Breast epithelium (tissue), 4 donors: Measurements from ENCODE around the gene DCAF10. TPM values are rescaled to one million over a fixed set of nuclear protein-coding genes. Genes with fewer than 3 reads are reported as not detected.
"Not testable (repeated sequence)": the region's sequence is repeated elsewhere in the genome, so short reads cannot be mapped to it uniquely, and the experiment has no call there.

ENCODE experiments used
- DNase-seq, 2 donors: peaks; one replicate each; pipeline ENCODE4 v3.0.0-alpha.2; 2019; ENCODE audit warnings: low spot score in 2 of 2
- H3K27ac ChIP-seq, 2 donors: fragments of 200-600 bp; sonication (generic) in 1 of 2; one replicate each; pipeline ENCODE4 v1.5.1; 2016 to 2019; ENCODE audit warnings: mild to moderate bottlenecking in 1 of 2
- H3K27me3 ChIP-seq, 2 donors: fragments of 200-600 bp; sonication (generic) in 1 of 2; one replicate each; pipeline versions ENCODE4 v1.5.1 to v1.6.0; 2017 to 2019; ENCODE audit warnings: control low read depth in 1 of 2, mild to moderate bottlenecking in 1 of 2
- H3K36me3 ChIP-seq: fragments of 200-600 bp; one replicate; pipeline ENCODE4 v1.5.1; 2019
- H3K4me1 ChIP-seq, 2 donors: fragments of 200-600 bp; sonication (generic); one replicate each; pipeline ENCODE4 v1.5.1; 2016 to 2019; ENCODE audit warnings: control low read depth in 1 of 2
- H3K4me3 ChIP-seq, 3 donors: fragments of 200-600 bp; sonication (generic); 1 replicate in 2 of 3; 2 replicates in 1 of 3; pipeline ENCODE4 v1.5.1; 2016 to 2019; ENCODE audit warnings: mild to moderate bottlenecking in 3 of 3, moderate library complexity in 2 of 3
- H3K9me3 ChIP-seq, 2 donors: fragments of 200-600 bp; sonication (generic) in 1 of 2; one replicate each; pipeline ENCODE4 v1.5.1; 2016 to 2019; ENCODE audit warnings: control low read depth in 1 of 2
- CTCF ChIP-seq, 3 donors: fragments of 450-650 bp; IDR thresholded peaks; one replicate each; pipeline ENCODE4 v1.5.1; 2016 to 2017; ENCODE audit warnings: antibody characterized with exemption in 3 of 3, mild to moderate bottlenecking in 3 of 3, moderate library complexity in 3 of 3
- POLR2A ChIP-seq: fragments of 450-650 bp; IDR thresholded peaks from one replicate; pipeline ENCODE4 v1.6.1; 2016; ENCODE audit warnings: antibody characterized with exemption, mild to moderate bottlenecking, moderate library complexity
- POLR2AphosphoS5 ChIP-seq, 3 donors: sonication (generic); formaldehyde crosslinking; IDR thresholded peaks; one replicate each; pipeline ENCODE4 v1.6.1; 2017; ENCODE audit warnings: antibody characterized with exemption in 3 of 3
- intact Hi-C: fragments of 100-400 bp; cut with DNase I; formaldehyde crosslinking; loops from one replicate; pipeline ENCODE4 v1.15.1; 2023; ENCODE audit warnings: low total_unique reads
- total RNA-seq, 3 donors: library from RNA; depleted of rRNA; stranded (reverse); fragments of >200 nt; gene quantifications; one replicate each; pipeline ENCODE4 v1.1.0, GENCODE V29; 2016

Gene DCAF10
- total RNA-seq, 3 donors from 2014 or later: 29.8 to 44.8 (median 38.7) TPM

- H3K36me3 ChIP-seq: no peaks in the 10 kb centered on the region
- peak within 1 kb of the TSS; percentile 91 to 92 for H3K27ac ChIP-seq
- H3K4me1 ChIP-seq: peaks cover 0 to 7% of the 10 kb centered on the region in 2 donors
- H3K9me3 ChIP-seq: no peaks in the 10 kb centered on the region
- peak within 1 kb of the TSS; percentile 62 to 87 (median 78) for H3K4me3 ChIP-seq
- DNase-seq: peak in 1 of 2 donors; percentile 26
- TF ChIP-seq CTCF (IDR thresholded peaks at IDR 0.05): no peak
- no peak for TF ChIP-seq POLR2AphosphoS5 (IDR thresholded peaks at IDR 0.05)
- TF ChIP-seq POLR2A: no peak
- no peaks in the 10 kb centered on the region for H3K27me3 ChIP-seq
- intact Hi-C loops: no loop called here
Observed at GRCh38 chr9:37753489-37754190, 47.0 kb upstream of the DCAF10 start, which contains the start of gene TRMT10B. TRMT10B (plus strand) TSS chr9:37753805; CDS start chr9:37761932, 8,127 bp downstream.

GRCh38 chr9:37758747-37759146 is 41.9 kb upstream of the DCAF10 start:
- Histone ChIP-seq H3K4me1 (peaks cover 0 to 7% of the 10 kb centered on the region in 2 donors), H3K27me3 (no peaks in the 10 kb centered on the region), H3K9me3 (no peaks in the 10 kb centered on the region), H3K36me3 (no peaks in the 10 kb centered on the region), H3K4me3 (no peak overlapping the region), H3K27ac (no peak overlapping the region)
- intact Hi-C loops: no loop called here
- DNase-seq: no peak
- TF ChIP-seq CTCF (IDR thresholded peaks at IDR 0.05): no peak
- no peak for TF ChIP-seq POLR2A
- TF ChIP-seq POLR2AphosphoS5 (IDR thresholded peaks at IDR 0.05): no peak

GRCh38 chr9:37760416-37761161 is 40.0 kb upstream of the DCAF10 start:
- no peaks in the 10 kb centered on the region for H3K9me3 ChIP-seq
- TF ChIP-seq CTCF (IDR thresholded peaks at IDR 0.05) (no peak), POLR2AphosphoS5 (IDR thresholded peaks at IDR 0.05) (no peak), POLR2A (no peak)
- no peak overlapping the region for H3K27ac ChIP-seq
- H3K36me3 ChIP-seq: no peaks in the 10 kb centered on the region
- no peak overlapping the region for H3K4me3 ChIP-seq
- DNase-seq: no peak
- H3K27me3 ChIP-seq: no peaks in the 10 kb centered on the region
- intact Hi-C loops: no loop called here
- no peaks in the 10 kb centered on the region for H3K4me1 ChIP-seq

GRCh38 chr9:37761511-37761910 is 39.1 kb upstream of the DCAF10 start:
- Histone ChIP-seq H3K27me3 (no peaks in the 10 kb centered on the region), H3K4me1 (no peaks in the 10 kb centered on the region), H3K36me3 (no peaks in the 10 kb centered on the region), H3K27ac (no peak overlapping the region), H3K9me3 (no peaks in the 10 kb centered on the region), H3K4me3 (no peak overlapping the region)
- TF ChIP-seq POLR2AphosphoS5 (IDR thresholded peaks at IDR 0.05) (no peak), POLR2A (no peak), CTCF (IDR thresholded peaks at IDR 0.05) (no peak)
- no peak for DNase-seq
- intact Hi-C loops: no loop called here

- H3K4me3 ChIP-seq, intact Hi-C loops, H3K27ac ChIP-seq, H3K4me1 ChIP-seq, H3K9me3 ChIP-seq, H3K27me3 ChIP-seq, H3K36me3 ChIP-seq, DNase-seq: not testable (repeated sequence)
Observed at GRCh38 chr9:37765263-37765662, 35.3 kb upstream of the DCAF10 start.
